ENCODE measurements around the gene UCP2. TPM values are rescaled to one million over a fixed set of nuclear protein-coding genes. Genes with fewer than 3 reads are reported as not detected.

Gene UCP2
- total and polyA plus RNA-seq, 2 experiments from 2014 or later = 60.1 to 76.9 TPM

DNA sequence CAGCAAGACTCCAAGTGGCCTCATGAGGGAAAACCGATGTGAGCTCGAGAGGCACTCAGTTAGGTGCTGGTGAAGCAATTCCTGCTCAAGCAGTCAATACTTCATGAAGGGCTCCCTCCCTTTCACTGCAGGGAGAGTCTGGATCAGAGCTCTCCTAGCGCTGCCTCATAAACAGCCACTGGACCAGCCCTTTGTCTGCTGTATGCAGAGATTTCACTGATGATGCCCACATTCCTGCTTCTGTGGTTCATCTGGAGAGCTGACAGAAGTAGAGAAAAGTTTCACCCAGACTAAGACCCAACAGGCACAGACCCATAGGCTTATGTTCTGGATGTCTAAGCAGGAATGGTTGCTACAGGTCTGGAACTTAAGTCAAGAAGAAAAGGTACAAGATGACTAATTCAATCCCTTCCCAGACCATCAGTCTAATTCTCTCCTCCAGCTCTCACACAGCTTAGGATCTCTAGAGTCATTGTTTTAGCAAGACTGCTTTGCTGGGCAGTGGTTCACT, 4.0 kb downstream of the UCP2 start:
- peaks cover 78% of the 10 kb centered on the region for H3K36me3 Mint-ChIP-seq (ENCODE audit: low read depth)

More for the DNA sequence above, 4.0 kb downstream of the UCP2 start:
- no peaks in the 10 kb centered on the region; the same call in 1 of the 3 replicates for H3K9me3 Mint-ChIP-seq
- Histone ChIP-seq H3F3A (replicated peaks; ENCODE audit: low read depth) (peaks cover 2% of the 10 kb centered on the region; the same call in 1 of the 2 replicates), H3K79me2 (replicated peaks; ENCODE audit: insufficient read depth) (peaks cover 14% of the 10 kb centered on the region), H3K4me1 (ENCODE audit: insufficient read depth) (peaks cover 25% of the 10 kb centered on the region), H3K36me3 (ENCODE audit: insufficient read depth) (peaks cover 32% of the 10 kb centered on the region), H3K4me3 (no peak overlapping the region), H3K9me2 (ENCODE audit: insufficient read depth) (no peaks in the 10 kb centered on the region), H3K27me3 (ENCODE audit: insufficient read depth) (no peaks in the 10 kb centered on the region), H4K20me1 (replicated peaks; ENCODE audit: insufficient read depth) (peaks cover 13% of the 10 kb centered on the region), H2AFZ (no peak overlapping the region), H3K4me2 (no peak overlapping the region), H3K27ac (ENCODE audit: low read depth) (no peak overlapping the region)
- peaks cover 29% of the 10 kb centered on the region for H3K4me1 Mint-ChIP-seq
- H3K27me3 Mint-ChIP-seq (ENCODE audit: insufficient read depth, low read depth, poor library complexity) = peaks cover 26% of the 10 kb centered on the region
- TF ChIP-seq POLR2AphosphoS5 (IDR thresholded peaks at IDR 0.05; ENCODE audit: low read depth) (no peak), STAT1 (IDR thresholded peaks at IDR 0.05; ENCODE audit: unreplicated experiment) (no peak), EZH2 (IDR thresholded peaks at IDR 0.05; ENCODE audit: low read depth, unreplicated experiment) (no peak), ZNF114 (CRISPR knock-in tag; IDR thresholded peaks at IDR 0.05) (no peak), ZNF331 (CRISPR knock-in tag; IDR thresholded peaks at IDR 0.05; ENCODE audit: low read depth) (no peak), CREB1 (CRISPR knock-in tag; IDR thresholded peaks at IDR 0.05; ENCODE audit: low read depth) (no peak), NANOG (IDR thresholded peaks at IDR 0.05; ENCODE audit: borderline replicate concordance) (no peak), JUNB (IDR thresholded peaks at IDR 0.05; ENCODE audit: unreplicated experiment) (no peak), EZH2phosphoT487 (IDR thresholded peaks at IDR 0.05; ENCODE audit: unreplicated experiment) (no peak)
- TF ChIP-seq, protein P1, sequence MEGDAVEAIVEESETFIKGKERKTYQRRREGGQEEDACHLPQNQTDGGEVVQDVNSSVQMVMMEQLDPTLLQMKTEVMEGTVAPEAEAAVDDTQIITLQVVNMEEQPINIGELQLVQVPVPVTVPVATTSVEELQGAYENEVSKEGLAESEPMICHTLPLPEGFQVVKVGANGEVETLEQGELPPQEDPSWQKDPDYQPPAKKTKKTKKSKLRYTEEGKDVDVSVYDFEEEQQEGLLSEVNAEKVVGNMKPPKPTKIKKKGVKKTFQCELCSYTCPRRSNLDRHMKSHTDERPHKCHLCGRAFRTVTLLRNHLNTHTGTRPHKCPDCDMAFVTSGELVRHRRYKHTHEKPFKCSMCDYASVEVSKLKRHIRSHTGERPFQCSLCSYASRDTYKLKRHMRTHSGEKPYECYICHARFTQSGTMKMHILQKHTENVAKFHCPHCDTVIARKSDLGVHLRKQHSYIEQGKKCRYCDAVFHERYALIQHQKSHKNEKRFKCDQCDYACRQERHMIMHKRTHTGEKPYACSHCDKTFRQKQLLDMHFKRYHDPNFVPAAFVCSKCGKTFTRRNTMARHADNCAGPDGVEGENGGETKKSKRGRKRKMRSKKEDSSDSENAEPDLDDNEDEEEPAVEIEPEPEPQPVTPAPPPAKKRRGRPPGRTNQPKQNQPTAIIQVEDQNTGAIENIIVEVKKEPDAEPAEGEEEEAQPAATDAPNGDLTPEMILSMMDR (conservative IDR thresholded peaks at IDR 0.05; ENCODE audit: low read depth in 2 of 2) = no peak
- TF ChIP-seq, protein P2, sequence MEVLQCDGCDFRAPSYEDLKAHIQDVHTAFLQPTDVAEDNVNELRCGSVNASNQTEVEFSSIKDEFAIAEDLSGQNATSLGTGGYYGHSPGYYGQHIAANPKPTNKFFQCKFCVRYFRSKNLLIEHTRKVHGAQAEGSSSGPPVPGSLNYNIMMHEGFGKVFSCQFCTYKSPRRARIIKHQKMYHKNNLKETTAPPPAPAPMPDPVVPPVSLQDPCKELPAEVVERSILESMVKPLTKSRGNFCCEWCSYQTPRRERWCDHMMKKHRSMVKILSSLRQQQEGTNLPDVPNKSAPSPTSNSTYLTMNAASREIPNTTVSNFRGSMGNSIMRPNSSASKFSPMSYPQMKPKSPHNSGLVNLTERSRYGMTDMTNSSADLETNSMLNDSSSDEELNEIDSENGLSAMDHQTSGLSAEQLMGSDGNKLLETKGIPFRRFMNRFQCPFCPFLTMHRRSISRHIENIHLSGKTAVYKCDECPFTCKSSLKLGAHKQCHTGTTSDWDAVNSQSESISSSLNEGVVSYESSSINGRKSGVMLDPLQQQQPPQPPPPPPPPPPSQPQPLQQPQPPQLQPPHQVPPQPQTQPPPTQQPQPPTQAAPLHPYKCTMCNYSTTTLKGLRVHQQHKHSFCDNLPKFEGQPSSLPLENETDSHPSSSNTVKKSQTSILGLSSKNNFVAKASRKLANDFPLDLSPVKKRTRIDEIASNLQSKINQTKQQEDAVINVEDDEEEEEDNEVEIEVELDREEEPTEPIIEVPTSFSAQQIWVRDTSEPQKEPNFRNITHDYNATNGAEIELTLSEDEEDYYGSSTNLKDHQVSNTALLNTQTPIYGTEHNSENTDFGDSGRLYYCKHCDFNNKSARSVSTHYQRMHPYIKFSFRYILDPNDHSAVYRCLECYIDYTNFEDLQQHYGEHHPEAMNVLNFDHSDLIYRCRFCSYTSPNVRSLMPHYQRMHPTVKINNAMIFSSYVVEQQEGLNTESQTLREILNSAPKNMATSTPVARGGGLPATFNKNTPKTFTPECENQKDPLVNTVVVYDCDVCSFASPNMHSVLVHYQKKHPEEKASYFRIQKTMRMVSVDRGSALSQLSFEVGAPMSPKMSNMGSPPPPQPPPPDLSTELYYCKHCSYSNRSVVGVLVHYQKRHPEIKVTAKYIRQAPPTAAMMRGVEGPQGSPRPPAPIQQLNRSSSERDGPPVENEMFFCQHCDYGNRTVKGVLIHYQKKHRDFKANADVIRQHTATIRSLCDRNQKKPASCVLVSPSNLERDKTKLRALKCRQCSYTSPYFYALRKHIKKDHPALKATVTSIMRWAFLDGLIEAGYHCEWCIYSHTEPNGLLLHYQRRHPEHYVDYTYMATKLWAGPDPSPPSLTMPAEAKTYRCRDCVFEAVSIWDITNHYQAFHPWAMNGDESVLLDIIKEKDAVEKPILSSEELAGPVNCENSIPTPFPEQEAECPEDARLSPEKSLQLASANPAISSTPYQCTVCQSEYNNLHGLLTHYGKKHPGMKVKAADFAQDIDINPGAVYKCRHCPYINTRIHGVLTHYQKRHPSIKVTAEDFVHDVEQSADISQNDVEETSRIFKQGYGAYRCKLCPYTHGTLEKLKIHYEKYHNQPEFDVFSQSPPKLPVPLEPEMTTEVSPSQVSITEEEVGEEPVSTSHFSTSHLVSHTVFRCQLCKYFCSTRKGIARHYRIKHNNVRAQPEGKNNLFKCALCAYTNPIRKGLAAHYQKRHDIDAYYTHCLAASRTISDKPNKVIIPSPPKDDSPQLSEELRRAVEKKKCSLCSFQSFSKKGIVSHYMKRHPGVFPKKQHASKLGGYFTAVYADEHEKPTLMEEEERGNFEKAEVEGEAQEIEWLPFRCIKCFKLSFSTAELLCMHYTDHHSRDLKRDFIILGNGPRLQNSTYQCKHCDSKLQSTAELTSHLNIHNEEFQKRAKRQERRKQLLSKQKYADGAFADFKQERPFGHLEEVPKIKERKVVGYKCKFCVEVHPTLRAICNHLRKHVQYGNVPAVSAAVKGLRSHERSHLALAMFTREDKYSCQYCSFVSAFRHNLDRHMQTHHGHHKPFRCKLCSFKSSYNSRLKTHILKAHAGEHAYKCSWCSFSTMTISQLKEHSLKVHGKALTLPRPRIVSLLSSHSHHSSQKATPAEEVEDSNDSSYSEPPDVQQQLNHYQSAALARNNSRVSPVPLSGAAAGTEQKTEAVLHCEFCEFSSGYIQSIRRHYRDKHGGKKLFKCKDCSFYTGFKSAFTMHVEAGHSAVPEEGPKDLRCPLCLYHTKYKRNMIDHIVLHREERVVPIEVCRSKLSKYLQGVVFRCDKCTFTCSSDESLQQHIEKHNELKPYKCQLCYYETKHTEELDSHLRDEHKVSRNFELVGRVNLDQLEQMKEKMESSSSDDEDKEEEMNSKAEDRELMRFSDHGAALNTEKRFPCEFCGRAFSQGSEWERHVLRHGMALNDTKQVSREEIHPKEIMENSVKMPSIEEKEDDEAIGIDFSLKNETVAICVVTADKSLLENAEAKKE (CRISPR knock-in tag; IDR thresholded peaks at IDR 0.05) = no peak
- TF ChIP-seq, protein P3, sequence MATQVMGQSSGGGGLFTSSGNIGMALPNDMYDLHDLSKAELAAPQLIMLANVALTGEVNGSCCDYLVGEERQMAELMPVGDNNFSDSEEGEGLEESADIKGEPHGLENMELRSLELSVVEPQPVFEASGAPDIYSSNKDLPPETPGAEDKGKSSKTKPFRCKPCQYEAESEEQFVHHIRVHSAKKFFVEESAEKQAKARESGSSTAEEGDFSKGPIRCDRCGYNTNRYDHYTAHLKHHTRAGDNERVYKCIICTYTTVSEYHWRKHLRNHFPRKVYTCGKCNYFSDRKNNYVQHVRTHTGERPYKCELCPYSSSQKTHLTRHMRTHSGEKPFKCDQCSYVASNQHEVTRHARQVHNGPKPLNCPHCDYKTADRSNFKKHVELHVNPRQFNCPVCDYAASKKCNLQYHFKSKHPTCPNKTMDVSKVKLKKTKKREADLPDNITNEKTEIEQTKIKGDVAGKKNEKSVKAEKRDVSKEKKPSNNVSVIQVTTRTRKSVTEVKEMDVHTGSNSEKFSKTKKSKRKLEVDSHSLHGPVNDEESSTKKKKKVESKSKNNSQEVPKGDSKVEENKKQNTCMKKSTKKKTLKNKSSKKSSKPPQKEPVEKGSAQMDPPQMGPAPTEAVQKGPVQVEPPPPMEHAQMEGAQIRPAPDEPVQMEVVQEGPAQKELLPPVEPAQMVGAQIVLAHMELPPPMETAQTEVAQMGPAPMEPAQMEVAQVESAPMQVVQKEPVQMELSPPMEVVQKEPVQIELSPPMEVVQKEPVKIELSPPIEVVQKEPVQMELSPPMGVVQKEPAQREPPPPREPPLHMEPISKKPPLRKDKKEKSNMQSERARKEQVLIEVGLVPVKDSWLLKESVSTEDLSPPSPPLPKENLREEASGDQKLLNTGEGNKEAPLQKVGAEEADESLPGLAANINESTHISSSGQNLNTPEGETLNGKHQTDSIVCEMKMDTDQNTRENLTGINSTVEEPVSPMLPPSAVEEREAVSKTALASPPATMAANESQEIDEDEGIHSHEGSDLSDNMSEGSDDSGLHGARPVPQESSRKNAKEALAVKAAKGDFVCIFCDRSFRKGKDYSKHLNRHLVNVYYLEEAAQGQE (IDR thresholded peaks at IDR 0.05; ENCODE audit: unreplicated experiment) = no peak
- TF ChIP-seq, protein P4, sequence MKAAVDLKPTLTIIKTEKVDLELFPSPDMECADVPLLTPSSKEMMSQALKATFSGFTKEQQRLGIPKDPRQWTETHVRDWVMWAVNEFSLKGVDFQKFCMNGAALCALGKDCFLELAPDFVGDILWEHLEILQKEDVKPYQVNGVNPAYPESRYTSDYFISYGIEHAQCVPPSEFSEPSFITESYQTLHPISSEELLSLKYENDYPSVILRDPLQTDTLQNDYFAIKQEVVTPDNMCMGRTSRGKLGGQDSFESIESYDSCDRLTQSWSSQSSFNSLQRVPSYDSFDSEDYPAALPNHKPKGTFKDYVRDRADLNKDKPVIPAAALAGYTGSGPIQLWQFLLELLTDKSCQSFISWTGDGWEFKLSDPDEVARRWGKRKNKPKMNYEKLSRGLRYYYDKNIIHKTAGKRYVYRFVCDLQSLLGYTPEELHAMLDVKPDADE (IDR thresholded peaks at IDR 0.05) = no peak
- H3K27ac Mint-ChIP-seq = no peak overlapping the region
- DNase-seq (ENCODE audit: low spot score) = no peak
- no peak for ATAC-seq
- H3K4me3 Mint-ChIP-seq = no peak overlapping the region

All from GM23338 (cell line).